ENCODE measurements around the gene CAMK1D. TPM values are rescaled to one million over a fixed set of nuclear protein-coding genes. Genes with fewer than 3 reads are reported as not detected.

CAMK1D gene
- total RNA-seq, 2 experiments from 2014 or later, result 19.0 to 25.6 TPM

- Histone ChIP-seq H3K4me1 (ENCODE audit: insufficient read depth, low read length, poor library complexity, severe bottlenecking) (no peaks in the 10 kb centered on the region), H3K27ac (ENCODE audit: low read depth, low read length, poor library complexity, severe bottlenecking) (no peak overlapping the region), H2AFZ (ENCODE audit: low read length) (peak overlapping the region; percentile 17; the same call in 1 of the 2 replicates), H3K79me2 (ENCODE audit: insufficient read depth, low read depth, low read length) (no peaks in the 10 kb centered on the region), H3K9me2 (ENCODE audit: insufficient read depth, low read length) (no peaks in the 10 kb centered on the region), H3K9me3 (ENCODE audit: low read length) (no peaks in the 10 kb centered on the region), H3K4me2 (ENCODE audit: low read length) (no peak overlapping the region), H3K36me3 (ENCODE audit: insufficient read depth, low read length) (no peaks in the 10 kb centered on the region), H4K20me1 (ENCODE audit: insufficient read depth, low read length) (no peaks in the 10 kb centered on the region), H3K4me3 (ENCODE audit: low read depth, low read length, poor library complexity, severe bottlenecking) (no peak overlapping the region)
- ChIA-PET POLR2A (no interaction called here), CTCF (ENCODE audit: unreplicated experiment) (no interaction called here)
- intact Hi-C loops (cut with micrococcal nuclease; ENCODE audit: unreplicated experiment), result no loop called here
- no peak for DNase-seq (ENCODE audit: low spot score)
- no TSS peak for BruUV-seq (replicated peaks)
- TF ChIP-seq EZH2phosphoT487 (IDR thresholded peaks at IDR 0.05; ENCODE audit: borderline replicate concordance, low read depth, low read length) (no peak), CTCF (conservative IDR thresholded peaks at IDR 0.05; ENCODE audit: low read length) (no peak)
Measured at GRCh38 chr10:12846718-12847117, 497.4 kb downstream of the CAMK1D start.

DNA sequence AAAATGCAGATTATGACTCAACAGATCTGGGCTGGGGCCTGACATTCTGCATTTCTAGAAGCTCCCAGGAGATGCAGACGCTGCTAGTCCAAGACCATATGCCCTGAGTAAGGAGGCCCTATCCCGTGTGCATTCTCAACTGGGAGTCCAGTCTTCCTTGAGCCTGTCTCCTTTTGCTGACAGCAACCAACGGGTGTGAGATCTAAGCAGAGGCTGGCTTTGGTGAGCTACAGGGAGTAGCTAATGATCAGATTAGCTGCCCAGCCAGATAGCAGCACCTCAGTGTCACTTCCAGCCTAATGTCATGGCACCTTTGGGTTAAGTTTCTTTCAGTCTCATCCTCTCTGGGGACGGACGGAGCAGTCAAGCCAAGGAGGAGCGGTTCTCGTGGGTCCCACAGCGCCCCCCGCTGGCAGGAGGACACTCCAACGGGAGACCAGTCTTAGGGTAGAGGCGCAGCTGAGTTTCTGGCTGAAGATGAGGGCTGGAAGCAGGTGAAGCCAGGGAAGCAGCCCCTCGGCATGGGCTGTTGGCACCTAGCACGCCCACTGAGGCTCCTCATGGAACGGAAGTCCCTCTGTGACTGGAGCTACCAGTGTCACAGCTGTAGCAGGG, 498.1 kb downstream of the CAMK1D start:
- Histone ChIP-seq H3K9me3 (ENCODE audit: low read length) (no peaks in the 10 kb centered on the region), H3K36me3 (ENCODE audit: insufficient read depth, low read length) (no peaks in the 10 kb centered on the region), H3K9me2 (ENCODE audit: insufficient read depth, low read length) (no peaks in the 10 kb centered on the region), H3K79me2 (ENCODE audit: insufficient read depth, low read depth, low read length) (no peaks in the 10 kb centered on the region), H3K27ac (ENCODE audit: low read depth, low read length, poor library complexity, severe bottlenecking) (no peak overlapping the region), H3K4me2 (ENCODE audit: low read length) (no peak overlapping the region), H4K20me1 (ENCODE audit: insufficient read depth, low read length) (no peaks in the 10 kb centered on the region), H3K4me3 (ENCODE audit: low read depth, low read length, poor library complexity, severe bottlenecking) (no peak overlapping the region), H2AFZ (ENCODE audit: low read length) (peak overlapping the region; percentile 17; the same call in 1 of the 2 replicates), H3K4me1 (ENCODE audit: insufficient read depth, low read length, poor library complexity, severe bottlenecking) (no peaks in the 10 kb centered on the region)
- BruUV-seq (replicated peaks), result no TSS peak
- TF ChIP-seq EZH2phosphoT487 (IDR thresholded peaks at IDR 0.05; ENCODE audit: borderline replicate concordance, low read depth, low read length) (no peak), CTCF (conservative IDR thresholded peaks at IDR 0.05; ENCODE audit: low read length) (peak; percentile 82)
- POLR2A ChIA-PET, result no interaction called here
- intact Hi-C loops (cut with micrococcal nuclease; ENCODE audit: unreplicated experiment), result no loop called here
- CTCF ChIA-PET (ENCODE audit: unreplicated experiment), result no interaction called here
- peak; percentile 54 for DNase-seq (ENCODE audit: low spot score)

DNA sequence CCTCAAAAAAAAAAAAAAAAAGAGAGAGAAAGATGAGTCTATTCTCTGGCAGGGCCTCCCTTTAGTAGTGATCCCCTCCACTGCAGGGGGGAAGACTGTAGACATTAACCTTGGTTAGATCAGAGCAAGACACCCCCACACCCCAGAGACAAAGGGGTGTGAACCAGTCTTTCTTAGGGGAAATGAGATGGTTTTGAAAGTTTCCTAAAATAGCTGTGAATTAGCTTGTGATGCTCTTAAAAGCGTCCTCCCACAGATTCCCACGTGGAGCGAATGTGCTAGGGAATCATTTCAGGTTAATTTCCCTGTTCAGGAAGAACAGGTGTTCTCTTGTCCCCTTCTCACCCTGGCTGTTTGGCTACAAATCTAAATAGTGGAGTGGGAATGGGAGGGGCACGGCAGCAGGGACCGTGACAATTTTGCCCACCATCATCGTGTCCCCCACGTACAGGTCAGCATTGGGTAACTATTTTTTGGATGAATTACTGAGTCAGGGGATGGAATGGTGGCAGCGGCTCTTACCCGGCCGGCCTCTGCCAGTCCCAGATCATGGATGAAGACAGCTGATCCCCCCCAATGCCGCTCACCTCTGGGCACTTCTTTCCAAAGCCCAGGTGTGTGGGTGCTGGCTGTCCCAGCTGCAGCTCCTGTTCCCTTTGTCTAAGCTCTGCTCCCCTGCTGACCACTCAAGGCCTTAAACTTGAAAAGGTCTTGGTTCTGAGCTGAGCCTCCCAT, 499.3 kb downstream of the CAMK1D start:
- TF ChIP-seq EZH2phosphoT487 (IDR thresholded peaks at IDR 0.05; ENCODE audit: borderline replicate concordance, low read depth, low read length) (no peak), CTCF (conservative IDR thresholded peaks at IDR 0.05; ENCODE audit: low read length) (no peak)
- H4K20me1 ChIP-seq (ENCODE audit: insufficient read depth, low read length), result no peaks in the 10 kb centered on the region
- POLR2A ChIA-PET, result interaction anchor here (0.7 kb wide), 1 partner anchor 1006 kb away, joined by 3 read pairs; no protein-coding TSS in a partner anchor
- H2AFZ ChIP-seq (ENCODE audit: low read length), result no peak overlapping the region
- no peaks in the 10 kb centered on the region for H3K36me3 ChIP-seq (ENCODE audit: insufficient read depth, low read length)
- no peaks in the 10 kb centered on the region for H3K9me3 ChIP-seq (ENCODE audit: low read length)
- CTCF ChIA-PET (ENCODE audit: unreplicated experiment), result no interaction called here
- H3K4me1 ChIP-seq (ENCODE audit: insufficient read depth, low read length, poor library complexity, severe bottlenecking), result no peaks in the 10 kb centered on the region
- H3K4me2 ChIP-seq (ENCODE audit: low read length), result no peak overlapping the region
- no peaks in the 10 kb centered on the region for H3K9me2 ChIP-seq (ENCODE audit: insufficient read depth, low read length)
- no peak overlapping the region for H3K27ac ChIP-seq (ENCODE audit: low read depth, low read length, poor library complexity, severe bottlenecking)
- no peak for DNase-seq (ENCODE audit: low spot score)
- H3K4me3 ChIP-seq (ENCODE audit: low read depth, low read length, poor library complexity, severe bottlenecking), result no peak overlapping the region
- no peaks in the 10 kb centered on the region for H3K79me2 ChIP-seq (ENCODE audit: insufficient read depth, low read depth, low read length)
- intact Hi-C loops (cut with micrococcal nuclease; ENCODE audit: unreplicated experiment), result no loop called here
- BruUV-seq (replicated peaks), result no TSS peak

Measured in OCI-LY7 (cell line).